Bronchial epithelial cell (primary cell): ENCODE data around the gene MUSTN1. TPM values are rescaled to one million over a fixed set of nuclear protein-coding genes. Genes with fewer than 3 reads are reported as not detected.

Experiments
- DNase-seq: peaks from one replicate; pipeline ENCODE4 v3.0.0-alpha.2; 2010; ENCODE audit warnings: low read depth
- FAIRE-seq: peaks from 2 replicates; lab custom pipeline; 2011; peaks lifted over from hg19 to GRCh38; lab: Jason Lieb, UNC
- H3K27me3 ChIP-seq: 2 replicates; pipeline ENCODE4 v1.5.1; 2011; ENCODE audit warnings: low read length; ENCODE audit not compliant: control insufficient read depth, insufficient read depth
- H3K36me3 ChIP-seq: 2 replicates; pipeline ENCODE4 v1.5.1; 2011; ENCODE audit warnings: low read length; ENCODE audit not compliant: control insufficient read depth, insufficient read depth
- H3K4me3 ChIP-seq: 2 replicates; pipeline ENCODE4 v1.5.1; 2011; ENCODE audit warnings: mild to moderate bottlenecking, low read depth, low read length, control low read depth
- CTCF ChIP-seq: IDR thresholded peaks from 2 replicates; pipeline ENCODE4 v1.5.1; 2011; ENCODE audit warnings: mild to moderate bottlenecking, moderate library complexity, low read length, control low read depth, inconsistent platforms; ENCODE audit not compliant: insufficient read depth, severe bottlenecking
- total RNA-seq: library from RNA; depleted of rRNA; stranded (reverse); fragments of >200 nt; gene quantifications from 2 replicates; pipeline ENCODE4 v1.2.1, GENCODE V29; 2014

The MUSTN1 gene
- total RNA-seq, 1 donor from 2014 or later, result not detected

GRCh38 chr3:52839268-52839575 is 4.4 kb upstream of the MUSTN1 start:
- H3K27me3 ChIP-seq, result no peaks in the 10 kb centered on the region
- no peak for TF ChIP-seq CTCF
- FAIRE-seq (no peak), DNase-seq (no peak)
- no peak overlapping the region for H3K4me3 ChIP-seq
- peaks cover 7% of the 10 kb centered on the region for H3K36me3 ChIP-seq

- no peak for DNase-seq
- TF ChIP-seq CTCF, result no peak
- H3K4me3 ChIP-seq, result no peak overlapping the region
- peak; percentile 47 for FAIRE-seq
- no peaks in the 10 kb centered on the region for H3K27me3 ChIP-seq
- H3K36me3 ChIP-seq, result peaks cover 7% of the 10 kb centered on the region
These were observed 3.9 kb upstream of the MUSTN1 start for GRCh38 chr3:52838561-52839267.

- H3K4me3 ChIP-seq, result no peak overlapping the region
- peaks cover 7% of the 10 kb centered on the region for H3K36me3 ChIP-seq
- no peaks in the 10 kb centered on the region for H3K27me3 ChIP-seq
- DNase-seq (no peak), FAIRE-seq (no peak)
- no peak for TF ChIP-seq CTCF
These were observed 2.2 kb upstream of the MUSTN1 start for GRCh38 chr3:52836986-52837385.

GRCh38 chr3:52836471-52836845 is 1.6 kb upstream of the MUSTN1 start:
- Histone ChIP-seq H3K36me3 (peaks cover 5% of the 10 kb centered on the region), H3K27me3 (no peaks in the 10 kb centered on the region), H3K4me3 (no peak overlapping the region)
- no peak for TF ChIP-seq CTCF
- DNase-seq, result no peak
- peak; percentile 76 for FAIRE-seq

GRCh38 chr3:52835766-52836470 is 1.1 kb upstream of the MUSTN1 start:
- DNase-seq (peak; percentile 21), FAIRE-seq (no peak)
- H3K4me3 ChIP-seq, result no peak overlapping the region
- no peak for TF ChIP-seq CTCF
- peaks cover 2% of the 10 kb centered on the region for H3K36me3 ChIP-seq
- no peaks in the 10 kb centered on the region for H3K27me3 ChIP-seq
